ENCODE data around the gene IFT122. TPM values are rescaled to one million over a fixed set of nuclear protein-coding genes. Genes with fewer than 3 reads are reported as not detected.

Gene IFT122
- total RNA-seq, 1 donor from 2014 or later = 20.6 TPM

DNA sequence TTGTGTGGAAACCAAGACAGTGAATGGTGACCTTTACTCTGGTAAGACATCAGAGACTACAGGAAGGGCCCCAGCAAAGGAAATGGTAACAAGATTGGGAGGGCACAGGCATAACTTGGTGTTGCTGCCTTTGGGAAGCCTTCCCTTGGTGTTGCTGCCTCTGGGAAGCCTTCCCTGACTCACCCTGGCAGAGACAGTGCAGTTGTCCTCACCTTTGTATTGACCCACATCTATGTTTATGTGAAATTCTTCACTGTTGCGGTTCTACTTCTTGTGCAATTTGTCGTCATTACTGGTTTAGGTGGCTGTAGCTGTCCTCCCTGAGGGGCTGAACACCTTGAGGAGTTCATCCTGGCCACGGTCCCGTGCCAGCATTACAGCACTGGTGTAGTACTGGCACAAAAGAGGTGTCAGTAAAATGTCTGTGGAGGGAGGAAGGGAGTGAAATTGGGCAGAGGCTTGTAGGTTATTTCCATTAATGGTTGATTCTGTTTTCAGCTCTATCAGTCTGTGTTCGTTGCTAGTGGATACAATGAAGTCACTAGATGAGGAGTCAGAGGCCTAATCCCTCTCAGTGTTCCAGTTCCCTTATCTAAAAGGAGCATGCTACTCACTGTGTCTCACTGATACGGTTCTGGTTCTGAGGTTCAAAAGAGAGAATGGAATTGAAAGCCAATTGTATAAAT, 21.6 kb downstream of the IFT122 start:
- peak overlapping the region; percentile 50 for H3K27ac Mint-ChIP-seq (ENCODE audit: unreplicated experiment)
- H3K4me1 Mint-ChIP-seq (ENCODE audit: low read depth, unreplicated experiment) = peaks cover 4% of the 10 kb centered on the region
- no peak overlapping the region for H3K4me3 Mint-ChIP-seq (ENCODE audit: unreplicated experiment)
- DNase-seq = no peak
- no peaks in the 10 kb centered on the region for H3K9me3 Mint-ChIP-seq (ENCODE audit: unreplicated experiment)
- H3K27me3 Mint-ChIP-seq (ENCODE audit: unreplicated experiment) = no peaks in the 10 kb centered on the region
- TF ChIP-seq CTCF (IDR thresholded peaks at IDR 0.05; ENCODE audit: partially characterized antibody, unreplicated experiment) = no peak
- no peaks in the 10 kb centered on the region for H3K36me3 Mint-ChIP-seq (ENCODE audit: unreplicated experiment)

GRCh38 chr3:129462361-129462968, 22.4 kb downstream of the IFT122 start:
- Mint-ChIP-seq H3K4me3 (ENCODE audit: unreplicated experiment) (no peak overlapping the region), H3K4me1 (ENCODE audit: low read depth, unreplicated experiment) (peaks cover under 1% of the 10 kb centered on the region), H3K27me3 (ENCODE audit: unreplicated experiment) (no peaks in the 10 kb centered on the region), H3K27ac (ENCODE audit: unreplicated experiment) (no peak overlapping the region), H3K9me3 (ENCODE audit: unreplicated experiment) (no peaks in the 10 kb centered on the region), H3K36me3 (ENCODE audit: unreplicated experiment) (no peaks in the 10 kb centered on the region)
- TF ChIP-seq CTCF (IDR thresholded peaks at IDR 0.05; ENCODE audit: partially characterized antibody, unreplicated experiment) = no peak
- DNase-seq = no peak

GRCh38 chr3:129463094-129463493, 23.1 kb downstream of the IFT122 start:
- Mint-ChIP-seq H3K9me3 (ENCODE audit: unreplicated experiment) (no peaks in the 10 kb centered on the region), H3K36me3 (ENCODE audit: unreplicated experiment) (no peaks in the 10 kb centered on the region), H3K4me1 (ENCODE audit: low read depth, unreplicated experiment) (no peaks in the 10 kb centered on the region), H3K27ac (ENCODE audit: unreplicated experiment) (no peak overlapping the region), H3K4me3 (ENCODE audit: unreplicated experiment) (no peak overlapping the region), H3K27me3 (ENCODE audit: unreplicated experiment) (no peaks in the 10 kb centered on the region)
- no peak for DNase-seq
- TF ChIP-seq CTCF (IDR thresholded peaks at IDR 0.05; ENCODE audit: partially characterized antibody, unreplicated experiment) = no peak

GRCh38 chr3:129463716-129464115, 23.7 kb downstream of the IFT122 start:
- H3K27me3 Mint-ChIP-seq (ENCODE audit: unreplicated experiment) = no peaks in the 10 kb centered on the region
- no peak for DNase-seq
- no peaks in the 10 kb centered on the region for H3K9me3 Mint-ChIP-seq (ENCODE audit: unreplicated experiment)
- H3K4me1 Mint-ChIP-seq (ENCODE audit: low read depth, unreplicated experiment) = no peaks in the 10 kb centered on the region
- no peak for TF ChIP-seq CTCF (IDR thresholded peaks at IDR 0.05; ENCODE audit: partially characterized antibody, unreplicated experiment)
- H3K4me3 Mint-ChIP-seq (ENCODE audit: unreplicated experiment) = no peak overlapping the region
- no peak overlapping the region for H3K27ac Mint-ChIP-seq (ENCODE audit: unreplicated experiment)
- H3K36me3 Mint-ChIP-seq (ENCODE audit: unreplicated experiment) = no peaks in the 10 kb centered on the region

GRCh38 chr3:129467932-129468331, 27.9 kb downstream of the IFT122 start:
- Mint-ChIP-seq H3K9me3 (ENCODE audit: unreplicated experiment) (no peaks in the 10 kb centered on the region), H3K4me3 (ENCODE audit: unreplicated experiment) (no peak overlapping the region), H3K4me1 (ENCODE audit: low read depth, unreplicated experiment) (no peaks in the 10 kb centered on the region), H3K27me3 (ENCODE audit: unreplicated experiment) (no peaks in the 10 kb centered on the region), H3K27ac (ENCODE audit: unreplicated experiment) (no peak overlapping the region), H3K36me3 (ENCODE audit: unreplicated experiment) (no peaks in the 10 kb centered on the region)
- no peak for DNase-seq
- no peak for TF ChIP-seq CTCF (IDR thresholded peaks at IDR 0.05; ENCODE audit: partially characterized antibody, unreplicated experiment)

All from glutamatergic neuron (in vitro differentiated cells).